ENCODE results near the gene RPP30.

Gene RPP30

DNA sequence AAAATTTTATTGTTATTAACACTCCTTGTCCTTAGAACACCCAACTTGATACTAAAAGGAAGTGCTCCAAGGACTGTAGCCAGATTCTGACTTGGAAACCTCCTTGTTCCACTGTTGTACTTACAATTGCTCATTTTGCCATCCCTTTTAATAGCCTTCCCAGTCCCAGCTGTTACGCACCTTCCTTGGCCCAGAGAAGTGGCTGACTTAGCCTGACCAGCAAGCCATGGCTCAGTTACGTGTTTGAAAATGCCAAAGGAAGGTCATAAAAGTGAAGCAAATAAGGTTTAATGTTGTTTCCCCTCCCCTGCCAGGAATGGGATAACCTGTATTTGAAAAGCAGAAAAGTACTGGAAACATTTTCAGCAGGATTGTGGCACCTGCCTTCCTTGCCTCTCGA lies 52.8 kb downstream of the RPP30 start:
- TF ChIP-seq, protein P1, sequence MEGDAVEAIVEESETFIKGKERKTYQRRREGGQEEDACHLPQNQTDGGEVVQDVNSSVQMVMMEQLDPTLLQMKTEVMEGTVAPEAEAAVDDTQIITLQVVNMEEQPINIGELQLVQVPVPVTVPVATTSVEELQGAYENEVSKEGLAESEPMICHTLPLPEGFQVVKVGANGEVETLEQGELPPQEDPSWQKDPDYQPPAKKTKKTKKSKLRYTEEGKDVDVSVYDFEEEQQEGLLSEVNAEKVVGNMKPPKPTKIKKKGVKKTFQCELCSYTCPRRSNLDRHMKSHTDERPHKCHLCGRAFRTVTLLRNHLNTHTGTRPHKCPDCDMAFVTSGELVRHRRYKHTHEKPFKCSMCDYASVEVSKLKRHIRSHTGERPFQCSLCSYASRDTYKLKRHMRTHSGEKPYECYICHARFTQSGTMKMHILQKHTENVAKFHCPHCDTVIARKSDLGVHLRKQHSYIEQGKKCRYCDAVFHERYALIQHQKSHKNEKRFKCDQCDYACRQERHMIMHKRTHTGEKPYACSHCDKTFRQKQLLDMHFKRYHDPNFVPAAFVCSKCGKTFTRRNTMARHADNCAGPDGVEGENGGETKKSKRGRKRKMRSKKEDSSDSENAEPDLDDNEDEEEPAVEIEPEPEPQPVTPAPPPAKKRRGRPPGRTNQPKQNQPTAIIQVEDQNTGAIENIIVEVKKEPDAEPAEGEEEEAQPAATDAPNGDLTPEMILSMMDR (IDR thresholded peaks at IDR 0.05; ENCODE audit: extremely low read depth, missing control alignments), result no peak
- DNase-seq (ENCODE audit: low spot score), result no peak

DNA sequence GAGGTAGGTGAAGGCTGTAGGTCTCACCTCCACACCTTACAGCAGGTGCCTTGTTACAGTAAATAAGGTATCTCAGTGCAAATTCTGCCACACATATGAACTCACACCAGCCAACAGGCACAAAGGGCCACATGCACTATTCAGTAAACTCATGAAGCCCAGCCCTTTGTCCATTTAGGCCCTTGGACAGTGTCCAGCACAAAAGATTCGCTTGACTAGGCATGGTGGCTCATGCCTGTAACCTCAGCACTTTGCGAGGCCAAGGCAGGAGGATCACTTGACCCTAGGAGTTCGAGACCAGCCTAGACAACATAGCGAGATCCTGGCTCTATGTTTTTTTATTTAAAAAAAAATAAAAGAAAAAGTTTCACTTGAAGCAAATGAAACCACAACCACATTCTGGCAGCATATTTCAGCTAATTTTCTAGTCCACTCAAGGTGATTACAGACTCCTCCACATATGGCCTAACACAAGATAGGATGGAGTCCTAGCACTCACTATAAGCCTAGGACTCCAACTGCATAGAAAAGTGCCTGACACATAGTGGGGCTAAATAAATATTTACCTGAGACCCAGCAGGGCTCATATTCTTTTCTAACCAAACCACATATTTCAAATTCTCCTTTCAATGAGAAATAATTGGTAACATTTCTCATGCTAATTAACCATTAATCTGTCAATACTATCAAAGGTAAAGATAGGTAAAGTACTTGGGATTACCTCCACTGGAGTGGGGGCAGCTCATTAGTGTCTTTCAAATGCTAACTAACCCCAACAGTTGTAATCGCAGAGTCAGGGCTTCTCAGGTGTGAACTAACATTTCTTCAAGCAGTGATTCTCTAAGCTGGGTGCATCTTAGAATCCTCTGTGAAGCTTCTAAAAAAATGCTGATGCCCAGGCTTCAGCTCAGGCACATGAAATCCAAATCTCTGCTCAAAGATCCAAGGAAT lies 53.6 kb downstream of the RPP30 start:
- TF ChIP-seq, protein P1 (IDR thresholded peaks at IDR 0.05; ENCODE audit: extremely low read depth, missing control alignments), result no peak
- DNase-seq (ENCODE audit: low spot score), result no peak

- DNase-seq (ENCODE audit: low spot score), result no peak
- TF ChIP-seq, protein P1 (IDR thresholded peaks at IDR 0.05; ENCODE audit: extremely low read depth, missing control alignments), result no peak
Measured at GRCh38 chr10:90927293-90927692, 55.5 kb downstream of the RPP30 start.

GRCh38 chr10:90929179-90929578 lies 57.4 kb downstream of the RPP30 start:
- DNase-seq (ENCODE audit: low spot score), result no peak

GRCh38 chr10:90930070-90930837 lies 58.5 kb downstream of the RPP30 start:
- TF ChIP-seq, protein P1 (IDR thresholded peaks at IDR 0.05; ENCODE audit: extremely low read depth, missing control alignments), result no peak
- DNase-seq (ENCODE audit: low spot score), result no peak

More at GRCh38 chr10:90929179-90929578, 57.4 kb downstream of the RPP30 start:
- TF ChIP-seq, protein P1 (IDR thresholded peaks at IDR 0.05; ENCODE audit: extremely low read depth, missing control alignments), result no peak

DNA sequence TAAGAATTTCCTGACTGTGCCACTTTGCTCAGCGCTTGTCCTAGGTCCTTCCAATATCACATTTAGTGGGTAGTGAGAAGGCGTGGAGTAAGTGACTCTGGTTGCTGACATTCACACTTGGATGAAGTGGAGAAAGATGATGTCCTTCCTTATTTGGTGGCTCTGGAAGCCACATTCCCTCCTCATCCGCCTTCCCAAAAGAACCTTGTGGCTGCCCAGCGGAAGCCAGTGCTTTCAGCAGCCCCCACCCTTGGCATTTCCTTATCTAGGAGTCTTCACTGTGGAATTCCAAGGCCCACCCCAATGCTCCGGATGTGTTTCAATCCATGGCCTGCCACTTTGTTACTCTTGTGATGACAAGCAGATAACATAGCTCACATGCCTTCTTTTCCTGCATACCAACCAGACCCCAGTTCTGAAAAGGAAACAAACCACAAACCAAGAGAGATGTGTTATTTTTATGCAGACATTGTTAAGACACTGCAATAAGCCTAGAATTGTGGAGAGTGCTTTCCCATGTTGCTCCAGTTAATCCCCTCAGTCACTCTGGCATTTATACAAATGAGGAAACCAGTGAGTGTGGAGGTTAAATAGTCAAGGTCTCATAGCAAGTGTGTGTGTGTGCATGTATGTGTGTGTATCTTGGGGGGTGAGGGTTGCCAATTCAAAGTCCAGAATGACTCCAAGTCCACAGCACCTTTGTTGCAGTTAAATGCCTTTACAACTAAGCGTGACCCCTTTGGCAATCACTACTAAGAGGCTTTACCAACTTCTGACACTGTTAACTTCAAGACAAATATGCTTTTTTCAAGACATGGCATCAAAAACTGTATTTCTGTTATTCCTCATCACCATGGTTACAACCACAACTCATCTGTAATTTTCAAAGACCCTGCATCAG lies 59.4 kb downstream of the RPP30 start:
- DNase-seq (ENCODE audit: low spot score), result no peak
- TF ChIP-seq, protein P1 (IDR thresholded peaks at IDR 0.05; ENCODE audit: extremely low read depth, missing control alignments), result no peak

Data from GM20000 (cell line).